NCI-H82 (cell line): ENCODE measurements around the gene ASPSCR1.

Experiments used
- DNase-seq: peaks from one replicate; lab custom pipeline; 2025; lab: John Stamatoyannopoulos, UW

Gene ASPSCR1

DNA sequence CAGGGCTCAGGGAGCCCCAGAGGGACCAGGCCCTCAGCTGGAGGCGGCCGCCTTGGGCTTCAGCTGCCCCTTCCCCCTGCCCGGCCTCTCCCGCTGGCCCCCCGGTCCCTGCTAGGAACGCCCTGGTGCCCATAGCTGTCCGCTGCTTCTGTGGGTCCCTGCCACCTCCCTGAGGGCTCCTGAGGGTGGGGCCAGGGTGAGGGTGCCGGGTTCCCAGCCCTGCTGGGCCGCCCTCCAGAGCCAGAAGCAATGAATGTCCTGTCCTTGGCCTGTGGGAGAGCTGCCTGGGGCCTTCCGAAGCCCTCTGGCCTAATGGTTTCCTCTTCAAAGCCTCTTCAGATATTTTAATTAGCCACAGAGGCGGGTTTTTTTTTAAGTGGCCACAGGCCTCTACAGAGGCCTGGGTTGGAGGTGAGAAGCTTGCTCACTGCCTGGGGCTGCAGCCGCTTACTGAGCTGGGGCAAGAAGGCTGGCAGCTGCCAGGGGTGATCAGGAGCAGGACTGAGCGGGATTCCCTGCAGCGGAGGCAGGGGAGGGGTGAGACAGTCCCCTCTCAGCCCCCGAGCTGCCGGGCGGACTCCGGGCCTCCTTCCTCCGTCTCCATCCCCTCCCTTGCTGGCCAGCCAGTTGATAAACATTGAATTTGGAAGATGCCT is 35.3 kb downstream of the ASPSCR1 start:
- DNase-seq = no peak

DNA sequence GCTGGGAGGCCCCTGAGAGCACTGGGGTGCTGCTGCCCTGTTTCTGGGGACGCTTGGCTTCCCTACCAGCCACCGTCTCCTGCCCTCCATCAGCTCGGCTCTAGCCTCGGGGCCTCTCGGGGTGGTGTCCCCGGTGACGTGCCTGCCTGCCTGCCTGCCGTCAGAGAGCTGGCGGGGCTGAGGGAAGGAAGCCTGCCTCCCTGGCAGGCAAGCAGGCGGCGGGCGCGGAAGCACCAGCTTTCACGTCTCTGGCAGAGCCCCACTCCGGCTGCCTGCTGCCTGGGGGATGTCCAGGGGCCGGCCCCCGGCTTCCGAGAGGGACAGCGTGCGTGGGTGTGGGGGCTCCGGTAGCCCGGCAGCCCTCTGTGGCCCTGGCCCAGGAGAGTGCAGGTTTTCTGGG is 35.9 kb downstream of the ASPSCR1 start:
- DNase-seq = no peak

DNA sequence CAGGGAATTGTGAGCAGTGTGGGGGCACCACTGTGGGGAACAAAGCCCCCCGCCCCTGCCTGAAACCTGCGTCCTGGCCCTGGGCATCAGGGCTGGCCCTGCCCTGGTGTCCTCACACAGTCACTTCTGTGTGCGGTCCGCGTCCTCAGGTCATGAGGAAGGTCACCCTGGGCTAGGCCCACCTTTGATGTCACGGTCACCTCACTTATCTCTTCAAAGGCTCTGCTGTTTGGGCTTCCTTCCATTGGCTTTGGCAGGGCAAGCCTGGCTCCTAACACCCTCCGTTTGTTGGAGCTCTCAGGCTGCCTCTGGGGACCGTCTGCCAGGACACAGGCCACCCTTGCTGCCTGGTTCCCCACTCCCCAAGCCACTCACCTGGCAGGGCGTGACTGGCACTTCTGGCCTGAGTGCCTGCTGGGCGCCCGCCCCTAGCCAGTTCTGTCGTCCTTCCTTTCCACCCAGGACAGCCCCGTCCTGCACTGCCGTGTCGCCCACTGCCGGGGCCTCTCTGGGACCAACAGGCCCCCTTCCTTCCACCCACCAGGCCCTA is 36.4 kb downstream of the ASPSCR1 start:
- DNase-seq = no peak

GRCh38 chr17:82014432-82014831 is 37.0 kb downstream of the ASPSCR1 start:
- no peak for DNase-seq

DNA sequence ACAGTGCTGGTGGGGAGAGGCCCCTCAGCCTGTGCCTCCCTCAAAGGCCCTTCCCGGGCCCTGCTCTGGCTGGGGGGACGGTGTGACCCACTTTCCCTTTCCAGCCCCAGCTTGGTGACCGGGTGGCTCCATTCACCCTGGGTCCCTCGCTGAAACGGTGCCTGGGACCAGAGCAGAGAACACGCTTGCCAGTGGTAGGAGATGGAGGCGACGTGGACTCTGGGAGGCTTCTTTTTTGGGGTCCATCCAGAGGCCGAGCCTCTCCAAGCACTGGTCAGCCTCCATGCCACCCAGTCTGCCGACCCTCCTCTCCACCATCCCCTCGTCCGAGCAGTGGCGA is 37.5 kb downstream of the ASPSCR1 start:
- no peak for DNase-seq

- no peak for DNase-seq
Observed at GRCh38 chr17:82015311-82015971, 38.0 kb downstream of the ASPSCR1 start.

- DNase-seq = no peak
Observed at GRCh38 chr17:82016061-82016874, 38.8 kb downstream of the ASPSCR1 start.

DNA sequence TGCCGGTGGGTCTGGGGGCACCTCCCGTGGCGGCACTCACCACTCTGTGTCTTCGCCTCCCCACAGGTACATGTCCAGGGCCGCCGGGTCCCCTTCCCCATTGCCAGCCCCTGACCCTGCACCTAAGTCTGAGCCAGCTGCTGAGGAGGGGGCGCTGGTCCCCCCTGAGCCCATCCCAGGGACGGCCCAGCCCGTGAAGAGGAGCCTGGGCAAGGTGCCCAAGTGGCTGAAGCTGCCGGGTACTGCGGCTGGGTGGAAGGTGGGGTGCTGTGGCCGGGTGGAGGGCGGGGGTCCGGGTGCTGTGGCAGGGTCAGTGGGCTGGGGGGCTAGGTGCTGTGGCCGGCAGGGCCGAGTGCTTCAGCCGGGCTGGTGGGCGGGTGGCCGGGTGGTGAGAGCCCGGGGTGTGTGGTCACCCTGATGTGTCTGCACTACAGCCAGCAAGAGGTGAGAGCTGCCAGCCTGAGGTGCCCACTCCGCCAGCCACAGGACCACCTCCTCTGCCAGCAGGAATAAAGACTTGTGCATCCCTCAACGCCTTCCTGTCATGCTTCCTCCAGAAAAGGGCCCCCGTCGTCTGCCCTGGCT is 39.5 kb downstream of the ASPSCR1 start:
- no peak for DNase-seq

DNA sequence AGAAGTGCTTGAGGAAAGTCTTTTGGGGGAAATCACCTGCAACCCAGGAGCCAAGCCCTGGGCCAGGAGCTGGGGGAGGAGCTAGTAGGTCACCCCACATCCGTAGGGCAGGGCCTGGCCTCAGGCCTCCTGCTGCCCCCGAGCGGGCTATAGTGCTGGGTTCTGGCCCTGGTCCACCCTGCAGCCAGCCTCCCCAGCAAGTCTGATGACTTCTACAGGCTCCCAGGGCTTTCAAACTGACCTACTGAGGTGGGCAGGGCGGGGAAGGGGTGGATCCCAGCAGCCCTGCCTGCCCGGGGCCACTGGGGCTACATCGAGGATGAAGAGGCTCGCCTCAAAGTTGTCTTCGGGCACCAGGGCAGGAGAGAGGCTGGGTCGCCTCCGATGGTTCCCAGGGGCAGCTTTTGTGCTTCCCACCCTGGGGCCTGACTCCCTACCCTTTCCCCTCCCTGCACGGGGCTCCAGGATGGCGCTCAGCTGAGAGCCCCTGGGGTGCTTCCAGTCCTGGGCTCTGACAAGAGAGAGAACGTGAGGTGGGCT is 40.3 kb downstream of the ASPSCR1 start:
- no peak for DNase-seq

DNA sequence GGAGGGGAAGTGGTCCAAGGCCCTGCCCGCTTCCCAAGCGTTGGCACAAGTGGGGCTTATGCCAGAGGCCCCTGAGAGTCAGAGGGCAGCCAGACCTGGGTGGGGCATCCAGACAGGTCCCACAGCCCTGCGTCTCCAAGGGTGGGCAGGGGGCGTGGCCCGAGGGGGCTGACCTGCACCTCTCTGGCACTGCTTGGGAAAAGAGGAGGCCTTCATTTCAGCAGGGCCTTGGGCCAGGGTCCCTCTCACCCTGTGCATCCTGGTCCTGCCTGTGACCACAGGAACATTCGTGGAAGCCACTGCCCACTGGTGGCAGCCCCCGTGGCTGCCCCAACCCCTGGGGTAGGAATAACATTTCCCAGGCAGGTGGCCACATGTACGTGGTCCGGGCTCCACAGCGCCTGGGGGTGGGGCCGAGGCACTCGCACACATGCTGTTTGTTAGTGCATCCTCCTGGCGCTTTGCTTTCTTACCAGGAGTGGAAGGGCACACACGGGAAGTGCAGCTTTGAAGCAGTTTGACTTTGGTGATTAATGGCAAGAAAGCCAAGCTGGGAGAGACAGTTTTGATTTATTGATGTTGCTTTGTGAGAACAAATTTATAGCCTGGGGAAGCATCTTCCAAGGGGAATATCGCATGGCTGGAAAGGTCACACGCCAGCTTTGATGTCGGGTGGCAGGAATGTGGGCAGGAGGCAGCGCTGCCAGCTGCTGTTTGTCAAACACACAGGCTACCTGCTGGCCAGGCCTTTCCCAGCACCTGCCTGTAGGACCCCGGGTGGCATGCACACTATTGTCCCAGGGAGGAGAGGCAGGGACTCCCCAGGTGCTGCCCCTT is 40.9 kb downstream of the ASPSCR1 start:
- DNase-seq = peak; percentile 28

DNA sequence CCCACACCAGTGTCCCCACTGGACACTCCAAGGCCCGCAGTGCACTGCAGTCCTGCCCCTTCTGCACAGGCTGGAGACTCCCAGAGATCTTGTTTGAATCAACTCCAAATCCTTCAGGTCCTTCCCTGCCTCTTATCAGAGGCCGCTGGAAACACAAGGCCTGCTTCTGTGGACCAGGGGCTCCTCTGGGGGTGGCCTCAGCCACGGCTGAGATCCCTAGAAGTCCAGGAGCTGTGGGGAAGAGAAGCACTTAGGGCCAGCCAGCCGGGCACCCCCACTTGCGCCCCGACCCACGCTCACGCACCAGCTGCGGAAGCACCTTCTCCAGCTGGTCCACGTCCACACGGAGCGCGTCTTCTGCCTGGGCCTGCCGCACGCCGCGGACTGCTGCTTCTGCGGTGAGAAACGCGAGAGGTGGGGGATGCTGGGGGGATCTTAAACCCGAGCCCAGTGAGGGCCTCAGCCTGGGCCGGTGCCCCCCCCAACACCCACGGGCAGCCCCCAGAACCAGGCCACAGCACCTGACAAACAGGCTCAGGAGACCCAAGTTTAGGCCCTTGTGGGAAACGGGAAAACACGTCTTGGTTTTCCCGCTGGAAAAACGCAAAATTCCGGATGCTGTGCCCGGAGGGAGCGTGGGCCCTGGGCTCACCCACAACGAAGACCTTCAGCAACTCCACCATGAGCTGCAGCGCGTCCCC is 41.7 kb downstream of the ASPSCR1 start:
- no peak for DNase-seq

DNA sequence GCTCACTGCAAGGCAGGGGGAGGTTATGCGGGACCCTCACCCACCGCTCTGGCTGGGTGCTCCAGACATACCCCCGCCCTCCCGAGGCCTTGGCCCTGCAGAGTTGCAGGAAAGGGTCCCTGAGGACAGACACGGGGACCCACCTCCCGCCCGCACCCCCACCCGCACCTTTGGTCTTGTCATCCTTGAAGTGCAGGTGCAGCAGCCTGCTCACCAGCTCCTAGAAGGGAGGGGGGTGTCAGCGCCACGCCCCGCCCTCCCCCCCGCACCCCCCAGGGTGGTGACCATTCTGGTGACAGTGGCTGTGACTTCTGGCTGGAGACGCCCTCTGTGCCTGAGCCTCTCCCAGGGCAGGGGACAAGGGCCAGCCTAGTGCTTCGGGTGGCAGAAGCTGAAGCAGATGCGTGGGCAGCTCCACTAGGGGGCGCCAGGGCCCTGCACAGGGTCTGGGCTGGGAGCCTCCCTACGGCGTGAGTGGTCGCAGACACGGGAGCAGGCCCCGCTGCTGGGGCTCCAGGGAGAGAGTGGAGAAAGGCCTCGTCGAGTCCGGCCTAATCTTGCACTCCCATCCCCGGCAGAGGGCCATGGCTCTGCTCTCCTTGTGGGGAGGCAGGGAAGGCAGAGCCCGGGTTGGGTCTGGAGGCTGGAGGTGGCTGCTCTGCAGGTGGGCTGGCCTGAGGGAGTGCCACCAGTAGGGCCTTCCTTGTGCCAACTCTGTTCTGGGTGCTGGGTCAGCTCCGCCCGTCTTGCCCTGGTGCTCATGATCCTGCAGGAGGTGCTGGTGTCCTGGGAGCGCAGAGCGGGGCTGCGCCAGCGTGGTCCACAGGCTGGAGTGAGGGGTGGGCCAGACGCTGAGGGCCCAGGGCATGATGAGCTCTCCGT is 42.5 kb downstream of the ASPSCR1 start:
- peak; percentile 84 for DNase-seq

GRCh38 chr17:82020572-82021106 is 43.2 kb downstream of the ASPSCR1 start:
- no peak for DNase-seq

DNA sequence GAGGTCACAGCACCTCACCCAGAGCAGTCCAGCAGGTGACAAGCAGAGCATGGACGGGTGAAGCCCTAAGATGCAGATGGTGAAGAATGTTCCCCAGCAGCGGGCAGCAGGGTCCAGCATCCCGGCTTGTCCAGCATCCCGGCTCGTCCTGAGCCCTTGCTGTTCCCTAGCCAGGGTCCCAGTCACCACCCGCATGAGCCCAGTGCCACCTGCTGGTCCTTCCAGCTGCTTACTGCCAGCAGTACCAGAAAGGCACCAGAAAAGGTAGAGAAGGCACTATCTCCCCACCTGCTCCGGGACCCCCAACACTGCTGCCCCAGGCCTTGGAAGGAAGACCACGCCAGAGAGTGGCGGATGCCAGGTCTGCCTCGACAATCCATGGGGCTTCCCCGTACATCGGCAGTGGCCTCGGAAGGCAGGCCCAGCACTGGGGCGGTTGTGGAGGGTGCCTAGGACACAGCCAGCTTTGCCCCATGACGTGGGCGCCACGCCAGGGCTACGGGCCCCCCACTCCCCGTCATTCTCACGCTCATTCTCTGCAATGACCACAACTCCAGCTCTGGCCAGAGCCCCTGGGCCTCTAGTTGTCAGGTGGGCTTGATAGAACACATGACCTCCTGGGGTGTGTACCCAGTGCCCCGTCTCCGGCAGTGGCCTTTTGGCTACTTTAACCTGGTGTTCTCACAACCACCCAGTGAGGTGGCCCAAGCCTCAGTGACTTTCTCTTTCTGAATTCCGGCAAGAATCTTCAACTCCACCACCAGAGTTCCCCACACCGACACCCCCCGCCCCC is 43.9 kb downstream of the ASPSCR1 start:
- DNase-seq = peak; percentile 72

DNA sequence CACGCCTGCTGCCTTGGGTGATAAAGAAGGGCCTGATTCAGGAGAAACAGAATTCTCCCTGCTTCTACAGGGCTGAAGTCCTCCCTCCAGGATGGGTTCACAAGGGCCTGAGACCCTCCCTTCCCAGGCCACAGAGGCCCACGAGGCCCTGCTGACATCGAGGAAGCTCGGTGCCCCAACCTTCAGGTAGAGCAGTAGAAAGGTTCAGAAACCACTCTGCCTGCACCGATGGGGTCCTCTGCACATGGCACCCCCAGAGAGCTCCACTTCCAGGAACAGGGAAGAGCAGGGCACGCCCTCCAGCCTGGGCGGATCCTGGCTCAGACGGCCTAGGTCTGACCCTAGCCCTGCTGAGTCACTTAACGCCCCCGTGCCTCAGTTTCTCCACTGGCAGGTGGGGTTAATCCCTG is 44.5 kb downstream of the ASPSCR1 start:
- DNase-seq = no peak

- peak; percentile 58 for DNase-seq
Observed at GRCh38 chr17:82022310-82022980, 45.0 kb downstream of the ASPSCR1 start, which contains the start of gene CENPX. Gene CENPX, minus strand, starts transcription at chr17:82022878. Its CDS starts 17 bp downstream, at chr17:82022861.

DNA sequence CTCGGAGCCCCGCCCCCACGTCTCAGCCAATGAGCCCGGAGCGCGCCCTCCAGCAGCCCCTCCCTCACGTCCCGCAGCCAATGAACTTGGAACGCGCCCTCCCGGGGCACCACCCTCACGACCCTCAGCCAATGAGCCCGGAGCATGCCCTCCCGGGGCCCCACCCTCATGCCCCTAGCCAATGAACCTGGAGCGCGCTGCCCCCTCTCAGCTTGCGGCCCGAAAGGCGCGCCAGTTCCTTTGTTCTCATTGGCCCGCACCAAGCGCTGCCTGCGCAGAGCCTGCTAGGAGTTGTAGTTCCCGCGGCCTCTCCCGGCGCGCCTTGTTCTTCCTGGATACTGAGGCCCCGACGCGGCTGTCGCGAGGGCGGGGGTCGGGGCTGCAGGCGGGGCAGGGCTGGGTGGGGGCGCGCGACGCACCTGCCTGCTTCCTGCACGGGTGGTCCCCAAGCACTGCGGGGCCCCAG is 45.6 kb downstream of the ASPSCR1 start, which contains the start of gene LRRC45:
Gene LRRC45 (plus strand): TSS at position 325 of the 466 bp plus-strand sequence. CDS start 339 bp downstream, outside the sequence.
- DNase-seq = peak; percentile 100
